Measurements from ENCODE around the gene STXBP1.
"Not testable (repeated sequence)": the region's sequence is repeated elsewhere in the genome, so short reads cannot be mapped to it uniquely, and the experiment has no call there.

STXBP1 gene

DNA sequence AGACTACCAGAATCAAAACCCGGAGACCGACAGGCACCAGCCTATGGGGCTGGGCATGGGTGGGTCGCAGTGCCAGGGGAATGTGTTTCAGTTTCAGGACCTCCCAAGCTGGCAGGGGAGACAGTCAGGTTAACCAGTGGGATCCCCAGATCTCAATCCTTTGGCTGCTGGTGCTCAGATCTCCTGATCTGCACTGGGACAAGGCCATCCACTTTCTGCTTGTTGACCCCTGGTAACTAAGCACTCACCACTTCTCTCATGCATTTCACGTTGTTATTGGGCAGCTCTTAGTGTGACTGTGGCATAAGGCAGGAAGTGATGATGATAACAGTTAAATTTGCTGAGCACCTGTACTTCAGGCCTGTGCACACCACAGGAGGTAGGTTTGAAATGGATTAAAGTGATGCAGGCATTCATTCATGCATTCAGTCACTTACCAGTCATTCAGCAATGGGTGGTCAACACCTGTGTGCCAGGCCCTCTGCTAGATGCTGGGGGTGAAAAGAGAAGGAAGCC lies 42.1 kb upstream of the STXBP1 start:
- Histone ChIP-seq H3K36me3 (ENCODE audit: insufficient read depth, low read depth, low read length) (no peaks in the 10 kb centered on the region), H3K4me1 (ENCODE audit: insufficient read depth, low read length) (peaks cover 22% of the 10 kb centered on the region), H3K4me3 (ENCODE audit: low read length) (peak overlapping the region; percentile 79), H3K9me3 (ENCODE audit: insufficient read depth, low read depth, low read length) (no peaks in the 10 kb centered on the region), H3K27me3 (ENCODE audit: insufficient read depth, low read length) (peaks cover 24% of the 10 kb centered on the region), H3K27ac (ENCODE audit: low read length) (peak overlapping the region; percentile 76), H3K9ac (ENCODE audit: low read depth, low read length) (peak overlapping the region; percentile 90; the same call in 1 of the 2 replicates)

GRCh38 chr9:127570533-127571111 lies 41.5 kb upstream of the STXBP1 start:
- Histone ChIP-seq H3K27me3 (ENCODE audit: insufficient read depth, low read length) (peaks cover 24% of the 10 kb centered on the region), H3K4me1 (ENCODE audit: insufficient read depth, low read length) (peaks cover 22% of the 10 kb centered on the region), H3K4me3 (ENCODE audit: low read length) (no peak overlapping the region), H3K9ac (ENCODE audit: low read depth, low read length) (no peak overlapping the region), H3K9me3 (ENCODE audit: insufficient read depth, low read depth, low read length) (no peaks in the 10 kb centered on the region), H3K27ac (ENCODE audit: low read length) (no peak overlapping the region), H3K36me3 (ENCODE audit: insufficient read depth, low read depth, low read length) (no peaks in the 10 kb centered on the region)

- H3K9ac ChIP-seq (ENCODE audit: low read depth, low read length), result no peak overlapping the region
- no peak overlapping the region for H3K27ac ChIP-seq (ENCODE audit: low read length)
- peaks cover 17% of the 10 kb centered on the region for H3K4me1 ChIP-seq (ENCODE audit: insufficient read depth, low read length)
- H3K9me3 ChIP-seq (ENCODE audit: insufficient read depth, low read depth, low read length), result no peaks in the 10 kb centered on the region
- H3K36me3 ChIP-seq (ENCODE audit: insufficient read depth, low read depth, low read length), result no peaks in the 10 kb centered on the region
- H3K4me3 ChIP-seq (ENCODE audit: low read length), result no peak overlapping the region
- peaks cover 24% of the 10 kb centered on the region for H3K27me3 ChIP-seq (ENCODE audit: insufficient read depth, low read length)
Measured at GRCh38 chr9:127571971-127572370, 40.1 kb upstream of the STXBP1 start.

DNA sequence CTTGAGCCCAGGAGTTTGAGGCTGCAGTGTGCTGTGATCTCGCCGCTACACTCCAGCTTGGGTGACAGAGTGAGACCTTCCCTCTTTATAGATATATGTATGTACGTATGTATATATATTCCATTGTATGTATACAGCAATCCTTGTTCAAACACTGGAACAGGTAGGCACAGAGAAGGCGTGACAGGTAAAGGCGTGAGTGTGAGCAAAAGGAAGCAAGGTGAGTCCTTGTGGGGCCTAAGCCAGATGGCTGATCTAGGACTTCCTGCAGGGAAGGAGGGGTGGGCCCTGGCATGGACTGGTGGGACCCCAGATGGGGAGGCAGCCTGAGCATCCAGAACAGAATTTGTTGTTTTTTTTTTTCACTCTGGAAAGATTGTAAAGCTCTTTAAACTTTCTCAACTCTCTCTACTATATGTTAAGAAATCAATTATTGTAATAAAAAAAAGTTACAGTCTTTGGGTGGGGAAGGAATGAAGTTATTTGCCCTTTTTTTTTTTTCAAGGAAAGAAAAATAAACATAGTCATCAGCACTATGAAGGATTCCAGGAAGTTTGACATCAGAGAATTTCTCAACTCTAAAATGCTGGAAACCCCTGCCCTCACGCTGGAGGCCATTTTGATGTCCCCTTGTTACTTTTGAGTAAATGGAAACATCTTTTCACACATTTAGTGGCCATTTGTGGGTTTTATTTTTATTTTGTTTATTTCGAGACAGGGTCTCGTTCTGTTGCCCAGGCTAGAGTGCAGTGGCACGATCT lies 38.9 kb upstream of the STXBP1 start:
- Histone ChIP-seq H3K4me1 (ENCODE audit: insufficient read depth, low read length) (peaks cover 7% of the 10 kb centered on the region), H3K4me3 (ENCODE audit: low read length) (no peak overlapping the region), H3K9me3 (ENCODE audit: insufficient read depth, low read depth, low read length) (no peaks in the 10 kb centered on the region), H3K27me3 (ENCODE audit: insufficient read depth, low read length) (peaks cover 14% of the 10 kb centered on the region), H3K27ac (ENCODE audit: low read length) (no peak overlapping the region), H3K9ac (ENCODE audit: low read depth, low read length) (no peak overlapping the region), H3K36me3 (ENCODE audit: insufficient read depth, low read depth, low read length) (no peaks in the 10 kb centered on the region)

- Histone ChIP-seq H3K9ac (ENCODE audit: low read depth, low read length) (no peak overlapping the region), H3K27me3 (ENCODE audit: insufficient read depth, low read length) (peaks cover 12% of the 10 kb centered on the region), H3K4me3 (ENCODE audit: low read length) (no peak overlapping the region), H3K9me3 (ENCODE audit: insufficient read depth, low read depth, low read length) (no peaks in the 10 kb centered on the region), H3K27ac (ENCODE audit: low read length) (no peak overlapping the region), H3K4me1 (ENCODE audit: insufficient read depth, low read length) (peaks cover 10% of the 10 kb centered on the region), H3K36me3 (ENCODE audit: insufficient read depth, low read depth, low read length) (no peaks in the 10 kb centered on the region)
Measured at GRCh38 chr9:127574072-127574993, 37.7 kb upstream of the STXBP1 start.

DNA sequence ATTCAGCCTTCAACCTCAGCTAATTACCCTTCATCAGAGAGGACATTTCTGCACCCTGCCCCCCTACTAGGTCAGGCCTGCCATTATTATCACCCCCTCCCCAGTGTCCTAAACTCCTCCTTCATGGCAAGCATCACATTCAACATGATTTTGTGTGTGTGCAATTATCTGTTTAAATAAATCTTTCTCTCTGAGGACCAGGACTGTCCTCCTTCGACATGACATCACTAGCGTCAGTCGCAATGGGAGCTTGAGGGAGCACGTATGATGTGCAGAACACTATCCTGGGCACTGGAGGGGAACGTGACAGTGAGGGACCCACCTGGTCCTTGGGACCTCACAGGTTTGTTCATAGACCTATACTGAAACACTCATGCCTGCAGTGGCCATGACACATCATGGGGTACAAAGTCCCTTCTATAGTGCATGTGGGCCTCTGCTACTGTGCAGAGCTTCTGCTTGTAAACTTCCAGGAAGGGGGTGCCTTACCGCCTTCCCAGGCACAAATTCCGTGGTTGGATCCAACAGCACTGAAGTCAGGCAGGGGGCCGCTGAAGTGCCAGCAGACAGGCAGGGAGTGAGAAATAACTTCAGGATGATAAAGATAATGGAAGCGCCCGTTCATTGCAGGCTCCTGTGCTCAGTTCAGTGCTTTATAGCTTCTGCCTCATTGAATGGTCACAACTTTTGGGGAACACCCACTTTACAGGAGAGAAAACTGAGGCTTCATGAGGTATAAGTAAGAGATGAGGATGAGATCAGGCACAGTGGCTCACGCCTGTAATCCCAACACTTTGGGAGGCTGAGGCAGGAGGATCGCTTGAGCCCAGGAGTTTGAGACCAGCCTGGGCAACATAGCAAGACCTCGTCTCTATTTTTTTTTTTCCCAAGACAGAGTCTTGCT lies 36.0 kb upstream of the STXBP1 start:
- Histone ChIP-seq H3K4me1 (ENCODE audit: insufficient read depth, low read length) (peaks cover 8% of the 10 kb centered on the region; the same call in 1 of the 2 replicates), H3K9ac (ENCODE audit: low read depth, low read length) (no peak overlapping the region), H3K27me3 (ENCODE audit: insufficient read depth, low read length) (no peaks in the 10 kb centered on the region), H3K36me3 (ENCODE audit: insufficient read depth, low read depth, low read length) (no peaks in the 10 kb centered on the region), H3K4me3 (ENCODE audit: low read length) (no peak overlapping the region), H3K9me3 (ENCODE audit: insufficient read depth, low read depth, low read length) (no peaks in the 10 kb centered on the region), H3K27ac (ENCODE audit: low read length) (no peak overlapping the region)

DNA sequence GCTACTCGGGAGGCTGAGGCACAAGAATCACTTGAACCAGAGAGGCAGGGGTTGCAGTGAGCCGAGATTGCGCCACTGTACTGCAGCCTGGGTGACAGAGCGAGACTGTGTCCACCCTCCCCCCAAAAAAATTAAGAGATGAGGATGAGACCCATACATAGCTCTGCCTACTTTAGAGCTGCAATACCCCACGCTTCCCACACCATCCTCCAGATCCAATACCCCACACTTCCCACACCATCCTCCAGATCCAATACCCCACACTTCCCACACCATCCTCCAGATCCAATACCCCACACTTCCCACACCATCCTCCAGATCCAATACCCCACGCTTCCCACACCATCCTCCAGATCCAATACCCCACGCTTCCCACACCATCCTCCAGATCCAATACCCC lies 34.9 kb upstream of the STXBP1 start:
- not testable (repeated sequence) for H3K27me3 ChIP-seq (ENCODE audit: insufficient read depth, low read length); H3K4me1 ChIP-seq (ENCODE audit: insufficient read depth, low read length); H3K9ac ChIP-seq (ENCODE audit: low read depth, low read length); H3K36me3 ChIP-seq (ENCODE audit: insufficient read depth, low read depth, low read length); H3K4me3 ChIP-seq (ENCODE audit: low read length); H3K9me3 ChIP-seq (ENCODE audit: insufficient read depth, low read depth, low read length); H3K27ac ChIP-seq (ENCODE audit: low read length)

- Histone ChIP-seq H3K4me3 (ENCODE audit: low read length) (no peak overlapping the region), H3K27me3 (ENCODE audit: insufficient read depth, low read length) (no peaks in the 10 kb centered on the region), H3K9me3 (ENCODE audit: insufficient read depth, low read depth, low read length) (no peaks in the 10 kb centered on the region), H3K4me1 (ENCODE audit: insufficient read depth, low read length) (peaks cover 8% of the 10 kb centered on the region; the same call in 1 of the 2 replicates), H3K27ac (ENCODE audit: low read length) (no peak overlapping the region), H3K9ac (ENCODE audit: low read depth, low read length) (0 out of 2 replicates have a peak overlapping the region, but pooled peaks have one; percentile 2), H3K36me3 (ENCODE audit: insufficient read depth, low read depth, low read length) (no peaks in the 10 kb centered on the region)
Measured at GRCh38 chr9:127578627-127578951, 33.5 kb upstream of the STXBP1 start.

GRCh38 chr9:127578952-127579853 lies 32.9 kb upstream of the STXBP1 start:
- Histone ChIP-seq H3K4me1 (ENCODE audit: insufficient read depth, low read length) (peaks cover 8% of the 10 kb centered on the region; the same call in 1 of the 2 replicates), H3K27ac (ENCODE audit: low read length) (no peak overlapping the region), H3K4me3 (ENCODE audit: low read length) (no peak overlapping the region), H3K9me3 (ENCODE audit: insufficient read depth, low read depth, low read length) (no peaks in the 10 kb centered on the region), H3K27me3 (ENCODE audit: insufficient read depth, low read length) (no peaks in the 10 kb centered on the region), H3K9ac (ENCODE audit: low read depth, low read length) (0 out of 2 replicates have a peak overlapping the region, but pooled peaks have one; percentile 2), H3K36me3 (ENCODE audit: insufficient read depth, low read depth, low read length) (no peaks in the 10 kb centered on the region)

DNA sequence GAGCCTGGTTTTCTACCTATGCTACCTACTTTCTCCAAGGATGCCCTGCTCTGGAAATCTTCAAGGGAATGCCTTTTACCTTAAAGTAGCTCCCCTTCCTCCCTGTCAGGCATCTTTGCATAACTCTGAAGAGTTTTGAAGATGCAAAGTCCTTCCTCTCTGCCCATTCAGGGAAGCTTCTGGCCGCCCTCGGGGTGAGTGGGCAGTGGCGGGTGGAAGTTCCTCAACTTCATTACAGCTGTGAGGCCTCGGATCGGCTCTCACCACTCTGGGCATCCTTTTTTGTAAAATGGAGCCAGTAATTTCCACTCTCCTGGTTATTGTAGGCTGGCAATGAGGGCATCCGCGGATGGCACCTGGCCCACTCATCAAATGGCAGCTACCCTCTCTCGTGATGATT lies 31.7 kb upstream of the STXBP1 start:
- Histone ChIP-seq H3K27ac (ENCODE audit: low read length) (no peak overlapping the region), H3K4me1 (ENCODE audit: insufficient read depth, low read length) (peaks cover 8% of the 10 kb centered on the region; the same call in 1 of the 2 replicates), H3K27me3 (ENCODE audit: insufficient read depth, low read length) (no peaks in the 10 kb centered on the region), H3K9ac (ENCODE audit: low read depth, low read length) (no peak overlapping the region), H3K36me3 (ENCODE audit: insufficient read depth, low read depth, low read length) (no peaks in the 10 kb centered on the region), H3K9me3 (ENCODE audit: insufficient read depth, low read depth, low read length) (no peaks in the 10 kb centered on the region), H3K4me3 (ENCODE audit: low read length) (no peak overlapping the region)
